Esophagus squamous epithelium (tissue), 4 donors: ENCODE data around the gene KIR3DL3.
"Not testable (repeated sequence)": the region's sequence is repeated elsewhere in the genome, so short reads cannot be mapped to it uniquely, and the experiment has no call there.

Source experiments
- CTCF ChIP-seq, 6 experiments: fragments of 450-650 bp in 4 of 6; fragments of 200-600 bp in 2 of 6; sonication (generic) in 2 of 6; IDR thresholded peaks; one replicate each; pipeline ENCODE4 v1.5.1; 2016 to 2019; ENCODE audit warnings: antibody characterized with exemption in 6 of 6, mild to moderate bottlenecking in 4 of 6, moderate library complexity in 4 of 6
- POLR2A ChIP-seq, 4 donors: fragments of 450-650 bp; IDR thresholded peaks; one replicate each; pipeline ENCODE4 v1.6.1; 2017; ENCODE audit warnings: antibody characterized with exemption in 4 of 4, mild to moderate bottlenecking in 4 of 4, moderate library complexity in 3 of 4

GRCh38 chr19:54756204-54757110 is 32.2 kb downstream of the KIR3DL3 start:
- not testable (repeated sequence) for TF ChIP-seq POLR2A, CTCF (IDR thresholded peaks at IDR 0.05)
